NCI-H1694 treated with DMSO at 0.1 percent for 48 hours (cell line): ENCODE results near the gene METTL23.

Experiments used
- DNase-seq: peaks from one replicate; lab custom pipeline; 2025; lab: John Stamatoyannopoulos, UW

METTL23 gene

DNA sequence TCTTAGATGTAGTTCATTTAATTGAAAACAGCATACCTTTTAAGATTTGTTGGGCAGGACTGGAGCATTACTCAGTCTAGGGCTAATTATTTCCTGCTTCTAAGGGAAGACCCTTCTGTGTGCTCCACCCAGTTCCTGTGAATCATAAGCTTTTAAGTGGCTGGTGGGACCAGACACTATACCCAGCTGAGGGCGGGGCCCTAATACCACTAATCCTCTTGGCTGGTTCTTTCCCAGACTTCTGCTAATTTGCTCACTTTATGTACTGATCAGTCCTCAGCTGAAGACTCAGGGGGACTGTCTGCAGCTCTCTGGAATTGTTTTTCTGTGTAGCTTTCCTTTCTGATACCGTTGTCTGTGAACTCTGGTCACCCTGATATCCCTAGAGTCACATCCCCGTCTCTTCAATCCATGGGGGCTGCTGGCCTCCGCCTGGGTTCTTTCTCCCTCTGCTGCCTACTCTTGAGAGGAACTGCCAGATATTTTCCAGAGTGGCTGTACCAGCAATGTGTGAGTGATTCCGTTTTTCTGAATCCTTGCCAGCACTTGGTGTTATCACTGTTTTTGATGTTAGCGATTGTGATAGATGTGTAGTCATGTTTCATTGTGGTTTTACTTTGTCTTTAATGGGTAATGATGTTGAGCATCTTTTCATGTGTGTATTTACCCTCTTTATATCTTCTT, 46.3 kb downstream of the METTL23 start:
- DNase-seq: no peak

DNA sequence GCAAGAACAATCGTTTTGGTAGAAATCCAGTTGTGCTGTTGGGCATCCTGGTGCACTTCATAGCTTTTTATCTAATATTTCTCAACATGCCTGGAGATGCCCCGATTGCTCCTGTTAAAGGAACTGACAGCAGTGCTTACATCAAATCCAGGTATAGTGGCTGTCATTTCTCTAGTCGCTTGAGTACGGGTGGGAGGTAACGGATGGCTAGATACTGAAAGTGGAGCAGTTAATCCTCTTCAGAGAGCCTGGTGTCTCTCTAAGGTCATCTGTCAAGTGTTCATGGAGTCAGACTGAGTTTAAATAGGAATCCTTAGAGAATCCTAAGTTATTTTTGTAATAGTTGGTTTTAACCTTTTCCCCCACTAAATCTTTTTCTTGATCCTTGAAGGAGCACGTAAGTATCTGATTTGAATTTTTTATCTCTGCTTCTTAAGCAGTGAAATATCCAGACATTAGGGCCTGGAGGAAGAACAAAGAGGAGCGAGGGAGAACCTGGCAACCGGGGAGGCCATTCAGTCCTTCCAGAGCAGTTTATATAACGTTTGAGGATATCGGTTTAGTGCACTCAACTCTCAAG, 48.5 kb downstream of the METTL23 start:
- no peak for DNase-seq

DNA sequence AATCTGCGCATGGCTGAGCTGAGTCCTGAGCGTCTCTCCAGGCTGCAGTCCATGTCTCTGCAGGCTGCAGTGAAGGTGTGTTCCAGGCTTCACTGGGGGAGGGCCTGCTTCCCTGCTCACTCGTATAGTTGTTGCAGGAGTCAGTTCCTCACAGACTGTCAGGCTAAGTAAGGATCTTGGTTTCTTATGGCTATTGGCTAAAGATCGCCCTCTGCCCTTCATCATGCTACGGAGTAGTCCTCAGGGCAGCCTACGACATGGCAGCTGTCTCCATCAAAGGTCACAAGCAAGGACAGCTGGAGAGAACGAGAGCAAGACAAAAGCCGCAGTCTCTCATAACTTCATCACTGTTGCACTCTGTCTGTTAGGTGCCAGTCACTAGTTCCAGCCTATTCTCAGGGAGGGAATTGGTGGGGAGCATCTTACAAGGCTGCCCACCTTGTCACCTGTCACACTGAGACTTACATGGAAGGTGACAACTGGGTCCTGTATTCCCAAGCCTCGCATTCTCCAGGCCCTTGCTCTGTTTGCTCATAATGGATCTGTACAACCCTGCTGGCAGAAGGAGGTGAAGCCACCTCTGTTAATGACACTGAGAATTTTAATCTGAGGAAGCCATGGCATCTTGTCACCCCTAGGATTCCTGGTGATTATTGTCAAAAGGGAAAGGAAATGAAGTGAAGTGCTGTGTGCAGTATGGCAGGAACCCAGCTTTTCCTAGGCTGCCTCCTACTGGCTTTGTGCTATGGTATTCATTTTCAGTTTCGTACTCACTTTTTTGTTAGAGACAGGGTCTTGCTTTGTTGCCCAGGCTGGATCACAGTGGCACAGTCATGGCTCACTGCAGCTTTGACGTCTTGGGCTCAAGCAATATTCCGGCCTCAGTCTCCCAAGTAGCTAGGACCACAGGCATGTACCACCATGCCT, 54.7 kb downstream of the METTL23 start:
- no peak for DNase-seq

DNA sequence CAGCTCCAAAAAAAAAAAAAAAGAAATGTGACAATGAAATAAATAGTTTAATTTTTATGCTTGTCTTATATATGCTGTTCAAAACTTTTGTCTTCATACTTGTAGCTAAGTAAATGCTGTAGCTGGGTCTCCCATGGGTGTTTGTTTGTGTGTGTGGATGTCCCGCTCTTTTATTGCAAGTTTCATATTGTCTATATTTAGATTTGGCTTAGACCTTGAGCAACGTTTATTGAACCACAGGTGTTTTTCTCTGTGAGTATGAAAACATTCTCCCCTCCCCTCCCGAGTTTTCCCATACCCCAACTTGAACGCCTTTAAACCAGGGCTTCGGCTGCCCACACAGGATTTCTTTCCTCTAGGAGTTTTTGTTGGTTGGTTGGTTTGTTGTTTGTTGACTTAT, 56.5 kb downstream of the METTL23 start:
- DNase-seq: no peak
